HepG2 (cell line): Measurements from ENCODE around the gene RAET1L. TPM values are rescaled to one million over a fixed set of nuclear protein-coding genes. Genes with fewer than 3 reads are reported as not detected.

Experiments
- ATAC-seq: fragments of 200-7000 bp; cut with Tn5 transposase; 3 replicates; pipeline ENCODE4 v1.9.1; 2020; ENCODE audit warnings: mild to moderate bottlenecking, moderate library complexity
- BruUV-seq: library from RNA; stranded (reverse); fragments of 400-500 nt; replicated peaks from 2 replicates; lab custom pipeline; 2021; lab: Mats Ljungman, UMichigan
- CTCF ChIA-PET: fragments of 300-600 bp; formaldehyde crosslinking; extraction: SDS; loops from one replicate; lab custom pipeline; 2021; ENCODE audit warnings: low total read pairs, inconsistent platforms, low intra/inter-chr PET ratio; lab: Yijun Ruan, JAX
- POLR2A ChIA-PET: fragments of 350-600 bp; sonication (Branson Sonifier 250); formaldehyde crosslinking; loops from one replicate; lab custom pipeline; 2020; ENCODE audit warnings: antibody characterized with exemption, inconsistent platforms; lab: Yijun Ruan, JAX
- DNase-seq: peaks from one replicate; pipeline ENCODE4 v3.0.0-alpha.2; 2015; ENCODE audit warnings: low spot score
- FAIRE-seq: peaks from 3 replicates; lab custom pipeline; 2011; peaks lifted over from hg19 to GRCh38; lab: Jason Lieb, UNC
- H2AFZ ChIP-seq: one replicate; pipeline ENCODE4 v1.6.1; 2011; ENCODE audit warnings: low read length, inconsistent platforms
- H3K27ac ChIP-seq: fragments of 300-600 bp; 3 replicates; pipeline ENCODE4 v1.8.0; 2011; ENCODE audit warnings: mixed run types, mild to moderate bottlenecking, mixed read lengths, low read length, inconsistent platforms; ENCODE audit not compliant: insufficient read depth; ENCODE audit errors: extremely low read length
- H3K27me3 ChIP-seq, 2 experiments: fragments of 200-600 bp in 1 of 2; 2 replicates in 1 of 2; 3 replicates in 1 of 2; pipeline versions ENCODE4 v1.6.0 to v1.8.0; 2011; ENCODE audit warnings: low read length in 2 of 2, mild to moderate bottlenecking in 2 of 2, moderate library complexity in 2 of 2, inconsistent platforms in 1 of 2; ENCODE audit not compliant: insufficient read depth in 2 of 2, control insufficient read depth in 1 of 2
- H3K36me3 ChIP-seq, 2 experiments: fragments of 200-600 bp in 1 of 2; replicated peaks in 1 of 2; 2 replicates in 1 of 2; 3 replicates in 1 of 2; pipeline versions ENCODE4 v1.5.1 to v1.8.0; 2011; ENCODE audit warnings: low read length in 2 of 2, inconsistent platforms in 1 of 2; ENCODE audit not compliant: insufficient read depth in 2 of 2, control insufficient read depth in 1 of 2
- H3K4me1 ChIP-seq: 2 replicates; pipeline ENCODE4 v1.5.1; 2012; ENCODE audit warnings: low read length, inconsistent platforms; ENCODE audit not compliant: insufficient read depth
- H3K4me2 ChIP-seq: 2 replicates; pipeline ENCODE4 v1.6.0; 2011; ENCODE audit warnings: low read depth, low read length, inconsistent platforms
- H3K4me3 ChIP-seq, 3 experiments: fragments of 200-600 bp in 1 of 3; sonication (generic), shearing (Covaris generic) in 1 of 3; replicated peaks in 1 of 3; 2 replicates each; pipeline ENCODE4 v1.5.1; 2011 to 2016; ENCODE audit warnings: low read length in 3 of 3, inconsistent platforms in 2 of 3, low read depth in 2 of 3, mild to moderate bottlenecking in 2 of 3, control low read depth in 1 of 3, mixed read lengths in 1 of 3; ENCODE audit not compliant: insufficient read depth in 1 of 3
- H3K79me2 ChIP-seq: one replicate; pipeline ENCODE4 v1.6.1; 2011; ENCODE audit warnings: low read length, inconsistent platforms; ENCODE audit not compliant: insufficient read depth
- H3K9ac ChIP-seq: 2 replicates; pipeline ENCODE4 v1.6.0; 2011; ENCODE audit warnings: mild to moderate bottlenecking, low read depth, low read length, inconsistent platforms; ENCODE audit not compliant: insufficient read depth
- H3K9me3 ChIP-seq: 2 replicates; pipeline ENCODE4 v1.5.1; 2012; ENCODE audit warnings: mild to moderate bottlenecking, low read length
- H4K20me1 ChIP-seq: 2 replicates; pipeline ENCODE4 v1.6.0; 2011; ENCODE audit warnings: inconsistent platforms, mild to moderate bottlenecking, low read length, moderate library complexity; ENCODE audit not compliant: insufficient read depth
- E2F1 ChIP-seq: sonication (generic); formaldehyde crosslinking; IDR thresholded peaks from 2 replicates; pipeline ENCODE4 v1.5.0; 2020; ENCODE audit warnings: missing genetic modification reagents
- FOXP1 ChIP-seq, 2 experiments: fragments of 450-650 bp in 1 of 2; IDR thresholded peaks; 2 replicates each; pipeline ENCODE4 v1.6.1; 2017 to 2018; ENCODE audit warnings: antibody characterized with exemption in 1 of 2
- JUNB ChIP-seq: sonication (generic); formaldehyde crosslinking; IDR thresholded peaks from 2 replicates; pipeline ENCODE4 v1.8.0; 2022; ENCODE audit warnings: missing genetic modification reagents, mild to moderate bottlenecking, borderline replicate concordance
- NR2F2 ChIP-seq: IDR thresholded peaks from 2 replicates; pipeline ENCODE4 v1.6.1; 2012; ENCODE audit warnings: low read depth, inconsistent platforms, borderline replicate concordance
- ZBTB40 ChIP-seq, 2 experiments: fragments of 450-650 bp in 1 of 2; sonication (generic) in 1 of 2; formaldehyde crosslinking in 1 of 2; IDR thresholded peaks; 2 replicates each; pipeline versions ENCODE4 v1.6.1 to v1.8.0; 2016 to 2022; ENCODE audit warnings: antibody characterized with exemption in 1 of 2, mild to moderate bottlenecking in 1 of 2, missing genetic modification reagents in 1 of 2
- ZNF282 ChIP-seq: fragments of 450-650 bp; IDR thresholded peaks from 2 replicates; pipeline ENCODE4 v1.6.1; 2018; ENCODE audit not compliant: partially characterized antibody
- in situ Hi-C: cut with HindIII; loops from 2 replicates; pipeline ENCODE4 v1.10.0; 2017; ENCODE audit warnings: low pct_unique_long_range_greater_than_20kb; ENCODE audit not compliant: extremely low pct_ligation_motif_present
- intact Hi-C: fragments of 100-400 bp; cut with micrococcal nuclease; formaldehyde crosslinking; loops from one replicate; pipeline ENCODE4 v1.10.0; 2022; ENCODE audit not compliant: unreplicated experiment
- polyA plus RNA-seq, 8 experiments: library from polyadenylated mRNA; depleted of rRNA in 3 of 8; stranded (reverse) in 7 of 8; unstranded in 1 of 8; fragments of >200 nt; fragmentation: Illumina TruSeq in 4 of 8; extraction: Trizol in 4 of 8; gene quantifications; 2 replicates each; pipeline versions ENCODE4 v1.2.1 to v1.2.3, GENCODE V29; 2011 to 2016; ENCODE audit warnings: low read depth in 4 of 8, missing spikeins in 1 of 8, mixed read lengths in 1 of 8; ENCODE audit not compliant: insufficient read depth in 1 of 8
- total RNA-seq, 5 experiments: library from RNA; depleted of rRNA; stranded (reverse); fragments of >200 nt; fragmentation: Illumina TruSeq; extraction: Trizol; gene quantifications; 2 replicates each; pipeline ENCODE4 v1.2.3, GENCODE V29; 2016; ENCODE audit warnings: low read depth in 1 of 5

RAET1L gene
- total and polyA plus RNA-seq, 2 of the 13 experiments (the other 11 are each of a cell fraction or from before 2014, with no cell fraction given): not detected

- no peak for TF ChIP-seq NR2F2
- peak; percentile 38; the same call in 1 of the 2 replicates for TF ChIP-seq JUNB (CRISPR knock-in tag)
- peak; percentile 22; the same call in 1 of the 2 replicates for TF ChIP-seq ZBTB40 (IDR thresholded peaks at IDR 0.05)
- TF ChIP-seq ZBTB40 (CRISPR knock-in tag; IDR thresholded peaks at IDR 0.05): no peak
- TF ChIP-seq ZNF282: peak; percentile 13
- no peak for TF ChIP-seq E2F1
- TF ChIP-seq FOXP1 (IDR thresholded peaks at IDR 0.05): 0 out of 2 replicates have a peak, but pooled peaks have one; percentile 13
- TF ChIP-seq FOXP1 (CRISPR knock-in tag; IDR thresholded peaks at IDR 0.05): no peak
- Histone ChIP-seq H3K36me3 (no peaks in the 10 kb centered on the region), H3K4me2 (no peak overlapping the region), H3K4me1 (no peaks in the 10 kb centered on the region), H3K27me3 (peaks cover 5 to 32% of the 10 kb centered on the region in 2 experiments; a peak in 3 of 5 replicates), H2AFZ (no peak overlapping the region), H3K4me3 (no peak overlapping the region), H3K9ac (no peak overlapping the region), H4K20me1 (no peaks in the 10 kb centered on the region), H3K79me2 (no peaks in the 10 kb centered on the region), H3K27ac (no peak overlapping the region), H3K9me3 (no peaks in the 10 kb centered on the region)
- POLR2A ChIA-PET: no interaction called here
- intact Hi-C loops (no loop called here), in situ Hi-C loops (no loop called here)
- BruUV-seq: no TSS peak
- ATAC-seq (no peak), FAIRE-seq (no peak), DNase-seq (no peak)
- CTCF ChIA-PET: no interaction called here
These were observed 49.9 kb downstream of the RAET1L start for GRCh38 chr6:149975400-149975799.
